NB4 (cell line): ENCODE measurements around the gene ANTKMT.

ENCODE experiments used
- CTCF ChIP-seq: IDR thresholded peaks from one replicate; pipeline ENCODE4 v1.5.1; 2012; ENCODE audit warnings: low read depth, low read length
- POLR2A ChIP-seq: IDR thresholded peaks from 2 replicates; pipeline ENCODE4 v1.6.1; 2011; ENCODE audit warnings: mild to moderate bottlenecking; ENCODE audit not compliant: insufficient read length; ENCODE audit errors: extremely low read depth

DNA sequence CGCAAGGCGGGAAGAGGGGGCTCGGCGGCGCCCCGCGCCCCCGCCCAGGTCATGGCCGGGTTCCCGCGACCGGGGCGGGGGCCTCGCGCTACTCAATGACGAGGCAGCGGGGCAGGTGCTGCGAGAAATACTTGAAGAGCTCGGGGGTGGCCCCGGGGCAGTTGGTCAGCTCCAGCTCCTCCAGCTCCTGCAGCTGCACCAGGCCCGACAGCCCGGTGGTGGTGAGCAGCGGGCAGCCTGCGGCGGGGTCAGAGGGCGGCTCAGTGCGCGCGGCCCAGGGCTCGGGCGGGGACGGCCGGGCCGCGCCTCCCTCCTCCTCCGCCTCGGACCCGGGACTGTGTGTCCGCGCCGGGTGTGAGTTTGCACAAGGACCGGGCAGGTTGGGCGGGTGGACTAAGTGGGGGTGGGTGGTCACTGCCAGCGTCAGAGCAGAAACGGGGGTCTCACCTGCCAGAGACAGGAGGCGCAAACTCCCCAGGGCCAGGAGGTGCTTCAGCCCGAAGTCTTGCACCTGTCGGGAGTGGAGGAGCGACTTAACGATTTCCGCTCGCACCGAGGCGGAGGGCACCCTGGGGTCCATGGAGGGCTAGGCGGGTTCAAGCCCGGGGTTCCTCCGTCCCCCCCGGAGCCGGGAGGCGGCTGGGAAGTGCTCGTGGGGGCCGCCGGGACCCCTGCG is 26.6 kb upstream of the ANTKMT start:
- no peak for TF ChIP-seq CTCF
- no peak for TF ChIP-seq POLR2A
